ENCODE data around the gene AP1S1. TPM values are rescaled to one million over a fixed set of nuclear protein-coding genes. Genes with fewer than 3 reads are reported as not detected.

AP1S1 gene
- total and polyA plus RNA-seq, 2 donors (not counting 1 experiment from before 2014, with no cell fraction given) = 10.3 to 16.3 TPM

DNA sequence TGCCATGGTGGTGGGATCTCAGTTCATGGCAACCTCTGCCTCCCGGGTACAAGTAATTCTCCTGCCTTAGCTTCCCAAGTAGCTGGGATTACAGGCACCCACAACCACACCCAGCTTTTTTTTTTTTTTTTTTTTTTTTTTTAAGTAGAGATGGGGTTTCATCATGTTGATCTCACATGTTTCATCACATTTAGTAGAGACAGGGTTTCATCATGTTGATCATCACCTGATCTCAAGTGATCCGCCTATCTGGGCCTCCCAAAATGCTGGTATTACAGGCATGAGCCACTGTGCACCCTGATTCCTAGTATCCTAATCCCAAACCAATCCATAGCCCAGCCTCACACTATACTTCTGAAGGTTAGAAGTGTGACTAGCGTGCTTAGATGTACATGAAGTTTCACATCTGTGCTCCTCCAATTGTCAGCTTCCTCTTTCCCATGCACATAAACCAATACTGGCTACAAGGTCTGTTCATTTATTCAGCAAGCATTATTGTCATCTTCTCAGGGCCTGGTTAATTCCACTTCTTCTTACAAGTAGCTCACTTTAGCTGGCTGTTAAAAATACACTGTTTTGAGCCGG, 32.7 kb downstream of the AP1S1 start:
- DNase-seq (no peak), ATAC-seq (ENCODE audit: low read depth) (no peak)
- no peaks in the 10 kb centered on the region for H3K79me2 ChIP-seq (ENCODE audit: control insufficient read depth, insufficient read depth, low read length)
- H3K27me3 Mint-ChIP-seq = peaks cover 26% of the 10 kb centered on the region
- no peak overlapping the region for H3K4me2 ChIP-seq (replicated peaks; ENCODE audit: low read depth, low read length, poor library complexity, severe bottlenecking)
- peaks cover 4% of the 10 kb centered on the region for H3K4me1 Mint-ChIP-seq
- H3K9ac ChIP-seq (ENCODE audit: low read length) = no peak overlapping the region
- no peak overlapping the region for H3K4me3 Mint-ChIP-seq
- POLR2A ChIA-PET = interaction anchor here (0.7 to 1.5 kb wide), 2 partner anchors 12 to 58 kb away, joined by 6 to 7 read pairs; partner anchors contain the start of gene FIS1
- H4K20me1 ChIP-seq (ENCODE audit: control insufficient read depth, insufficient read depth, low read length, poor library complexity, severe bottlenecking) = no peaks in the 10 kb centered on the region
- no peak for TF ChIP-seq EZH2 (IDR thresholded peaks at IDR 0.05; ENCODE audit: borderline replicate concordance, insufficient read depth, low read depth, low read length, poor library complexity, severe bottlenecking)
- TF ChIP-seq, protein P1, sequence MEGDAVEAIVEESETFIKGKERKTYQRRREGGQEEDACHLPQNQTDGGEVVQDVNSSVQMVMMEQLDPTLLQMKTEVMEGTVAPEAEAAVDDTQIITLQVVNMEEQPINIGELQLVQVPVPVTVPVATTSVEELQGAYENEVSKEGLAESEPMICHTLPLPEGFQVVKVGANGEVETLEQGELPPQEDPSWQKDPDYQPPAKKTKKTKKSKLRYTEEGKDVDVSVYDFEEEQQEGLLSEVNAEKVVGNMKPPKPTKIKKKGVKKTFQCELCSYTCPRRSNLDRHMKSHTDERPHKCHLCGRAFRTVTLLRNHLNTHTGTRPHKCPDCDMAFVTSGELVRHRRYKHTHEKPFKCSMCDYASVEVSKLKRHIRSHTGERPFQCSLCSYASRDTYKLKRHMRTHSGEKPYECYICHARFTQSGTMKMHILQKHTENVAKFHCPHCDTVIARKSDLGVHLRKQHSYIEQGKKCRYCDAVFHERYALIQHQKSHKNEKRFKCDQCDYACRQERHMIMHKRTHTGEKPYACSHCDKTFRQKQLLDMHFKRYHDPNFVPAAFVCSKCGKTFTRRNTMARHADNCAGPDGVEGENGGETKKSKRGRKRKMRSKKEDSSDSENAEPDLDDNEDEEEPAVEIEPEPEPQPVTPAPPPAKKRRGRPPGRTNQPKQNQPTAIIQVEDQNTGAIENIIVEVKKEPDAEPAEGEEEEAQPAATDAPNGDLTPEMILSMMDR (IDR thresholded peaks at IDR 0.05) = no peak
- no peak overlapping the region for H3K27ac Mint-ChIP-seq
- WGBS (ENCODE audit: insufficient coverage) = 64% methylated on average over 2 of the region's 4 CpGs
- H3K27ac ChIP-seq (ENCODE audit: low read length in 2 of 2) = no peak overlapping the region
- no peaks in the 10 kb centered on the region for H3K4me1 ChIP-seq (ENCODE audit: control insufficient read depth in 2 of 2, insufficient read depth in 2 of 2, low read length in 2 of 2)
- peaks cover 0 to 16% (median 5%) of the 10 kb centered on the region in 4 experiments for H3K27me3 ChIP-seq (replicated peaks in 1 of 4; ENCODE audit: control extremely low read depth in 1 of 4, control insufficient read depth in 3 of 4, insufficient read depth in 4 of 4, low read length in 3 of 4)
- no peaks in the 10 kb centered on the region for H3K9me3 ChIP-seq (ENCODE audit: control extremely low read depth in 1 of 3, control insufficient read depth in 2 of 3, insufficient read depth in 1 of 3, low read length in 2 of 3)
- no peak overlapping the region for H3K4me3 ChIP-seq (ENCODE audit: control extremely low read depth in 1 of 5, extremely low read depth in 1 of 5, insufficient read depth in 1 of 5, low read depth in 2 of 5, low read length in 4 of 5)
- H2AFZ ChIP-seq (ENCODE audit: insufficient read depth, low read depth, low read length, poor library complexity, severe bottlenecking) = no peak overlapping the region
- intact Hi-C loops (cut with micrococcal nuclease) = no loop called here
- no peaks in the 10 kb centered on the region for H3K36me3 ChIP-seq (replicated peaks in 1 of 2; ENCODE audit: control extremely low read depth in 1 of 2, control insufficient read depth in 1 of 2, extremely low read depth in 1 of 2, insufficient read depth in 2 of 2, low read length in 1 of 2)
- no peaks in the 10 kb centered on the region for H3K9me3 Mint-ChIP-seq (ENCODE audit: insufficient read depth)
- CTCF ChIA-PET = interaction anchor here (0.9 to 1.7 kb wide), 3 partner anchors 30 to 57 kb away, joined by 3 to 5 read pairs (median 3); partner anchors contain the start of gene PLOD3

DNA sequence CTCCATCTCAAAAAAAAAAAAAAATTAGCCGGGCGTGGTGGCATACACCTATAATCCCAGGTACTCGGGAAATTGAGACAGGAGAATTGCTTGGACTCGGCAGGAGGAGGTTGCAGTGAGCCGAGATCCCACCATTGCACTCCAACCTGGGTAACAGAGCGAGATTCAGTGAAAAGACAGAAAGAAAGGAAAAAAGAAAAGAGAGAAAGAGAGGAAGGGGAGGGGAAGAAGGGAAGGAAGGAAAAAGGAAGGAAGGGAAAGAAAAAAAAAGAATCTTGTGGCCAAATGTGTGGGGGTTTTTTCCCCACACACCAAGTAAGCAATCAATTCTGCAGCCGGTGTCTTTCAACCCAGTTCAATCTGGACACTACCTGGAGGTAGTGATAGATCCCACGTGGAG, 34.8 kb downstream of the AP1S1 start:
- H3K36me3 ChIP-seq (replicated peaks in 1 of 2; ENCODE audit: control extremely low read depth in 1 of 2, control insufficient read depth in 1 of 2, extremely low read depth in 1 of 2, insufficient read depth in 2 of 2, low read length in 1 of 2) = no peaks in the 10 kb centered on the region
- no peak overlapping the region for H3K4me3 ChIP-seq (ENCODE audit: control extremely low read depth in 1 of 5, extremely low read depth in 1 of 5, insufficient read depth in 1 of 5, low read depth in 2 of 5, low read length in 4 of 5)
- H2AFZ ChIP-seq (ENCODE audit: insufficient read depth, low read depth, low read length, poor library complexity, severe bottlenecking) = no peak overlapping the region
- H3K9ac ChIP-seq (ENCODE audit: low read length) = no peak overlapping the region
- TF ChIP-seq, protein P1 (IDR thresholded peaks at IDR 0.05) = no peak
- TF ChIP-seq EZH2 (IDR thresholded peaks at IDR 0.05; ENCODE audit: borderline replicate concordance, insufficient read depth, low read depth, low read length, poor library complexity, severe bottlenecking) = no peak
- intact Hi-C loops (cut with micrococcal nuclease) = no loop called here
- no peaks in the 10 kb centered on the region for H3K79me2 ChIP-seq (ENCODE audit: control insufficient read depth, insufficient read depth, low read length)
- H3K9me3 ChIP-seq (ENCODE audit: control extremely low read depth in 1 of 3, control insufficient read depth in 2 of 3, insufficient read depth in 1 of 3, low read length in 2 of 3) = peaks cover 0 to 4% (median 0%) of the 10 kb centered on the region in 3 donors
- H4K20me1 ChIP-seq (ENCODE audit: control insufficient read depth, insufficient read depth, low read length, poor library complexity, severe bottlenecking) = no peaks in the 10 kb centered on the region
- H3K27me3 ChIP-seq (replicated peaks in 1 of 4; ENCODE audit: control extremely low read depth in 1 of 4, control insufficient read depth in 3 of 4, insufficient read depth in 4 of 4, low read length in 3 of 4) = peaks cover 0 to 2% (median 0%) of the 10 kb centered on the region in 4 experiments
- no peak overlapping the region for H3K27ac ChIP-seq (ENCODE audit: low read length in 2 of 2)
- 88% methylated on average over 6 of the region's 8 CpGs for WGBS (ENCODE audit: insufficient coverage)
- ChIA-PET POLR2A (interaction anchor here (0.7 kb wide), 1 partner anchor 47 kb away, joined by 4 read pairs; no protein-coding TSS in a partner anchor), CTCF (interaction anchor here (0.7 to 6.6 kb wide), 3 partner anchors 11 to 882 kb away, joined by 3 to 129 read pairs (median 4); no protein-coding TSS in a partner anchor)
- H3K27ac Mint-ChIP-seq = no peak overlapping the region
- no peak overlapping the region for H3K4me3 Mint-ChIP-seq
- peaks cover 2% of the 10 kb centered on the region for H3K4me1 Mint-ChIP-seq
- no peak overlapping the region for H3K4me2 ChIP-seq (replicated peaks; ENCODE audit: low read depth, low read length, poor library complexity, severe bottlenecking)
- H3K4me1 ChIP-seq (ENCODE audit: control insufficient read depth in 2 of 2, insufficient read depth in 2 of 2, low read length in 2 of 2) = no peaks in the 10 kb centered on the region
- H3K9me3 Mint-ChIP-seq (ENCODE audit: insufficient read depth) = no peaks in the 10 kb centered on the region
- ATAC-seq (ENCODE audit: low read depth) (no peak), DNase-seq (no peak)
- peaks cover 16% of the 10 kb centered on the region for H3K27me3 Mint-ChIP-seq
